ENCODE results near the gene AGO4. TPM values are rescaled to one million over a fixed set of nuclear protein-coding genes. Genes with fewer than 3 reads are reported as not detected.

The AGO4 gene
- total RNA-seq, 1 experiment from 2014 or later = 6.1 TPM

DNA sequence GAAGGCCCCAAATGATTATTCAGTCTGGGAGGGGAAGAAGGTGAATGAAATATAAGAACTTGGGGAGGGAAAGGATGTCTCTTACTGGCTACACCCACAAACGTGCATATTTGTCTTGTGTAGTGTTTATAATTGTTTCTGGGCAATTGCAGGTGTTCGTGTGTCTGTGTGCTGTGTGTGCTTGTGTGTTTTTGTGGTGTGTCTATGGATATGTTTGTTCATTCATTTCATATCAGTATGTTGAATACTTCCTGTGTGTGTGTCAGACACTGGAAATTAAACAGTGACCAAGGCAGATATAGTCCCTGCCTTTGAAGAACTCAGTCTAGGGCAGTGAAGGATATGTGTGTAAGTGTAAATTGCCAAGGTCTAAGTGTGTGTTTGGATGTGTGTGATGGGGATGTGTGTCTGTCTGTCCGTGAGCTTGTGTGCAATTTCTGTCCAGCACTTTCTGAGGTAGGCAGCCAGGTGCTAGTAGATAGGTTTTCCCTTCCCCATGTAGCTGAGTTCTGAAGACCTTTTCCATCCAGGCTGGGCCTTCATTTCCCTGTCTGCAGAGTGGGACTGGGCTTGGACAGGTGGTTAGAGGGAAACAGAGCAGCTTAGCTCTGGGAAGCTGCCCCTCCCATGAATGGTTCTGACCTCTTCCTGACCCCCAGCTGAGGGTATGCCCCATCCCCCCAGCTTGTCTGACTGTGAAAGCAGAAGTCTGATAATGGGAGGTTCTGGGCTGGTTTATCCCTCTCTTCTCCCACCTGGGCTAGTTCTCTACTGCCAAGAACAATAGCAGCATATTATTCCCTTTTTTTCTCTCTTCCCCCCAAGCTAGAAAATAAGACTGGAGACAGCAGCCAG lies 79.0 kb downstream of the AGO4 start:
- peaks cover 0 to 31% of the 10 kb centered on the region in 2 experiments; a peak in 3 of 4 replicates for H3K4me1 ChIP-seq (ENCODE audit: control insufficient read depth in 1 of 2, insufficient read depth in 2 of 2, low read length in 2 of 2)
- no peaks in the 10 kb centered on the region for H3K9me2 ChIP-seq (ENCODE audit: insufficient read depth)
- H3K36me3 ChIP-seq (ENCODE audit: control insufficient read depth in 1 of 2, insufficient read depth in 2 of 2, low read length in 2 of 2) = peaks cover 0 to 16% of the 10 kb centered on the region in 2 experiments; a peak in 3 of 4 replicates
- H3K27me3 ChIP-seq (ENCODE audit: insufficient read depth, low read length) = no peaks in the 10 kb centered on the region
- no peak overlapping the region for H3K4me3 ChIP-seq (replicated peaks in 1 of 2; ENCODE audit: low read depth in 1 of 2, low read length in 2 of 2)
- DNase-seq (ENCODE audit: low read depth, low spot score) = no peak
- TF ChIP-seq, protein P1, sequence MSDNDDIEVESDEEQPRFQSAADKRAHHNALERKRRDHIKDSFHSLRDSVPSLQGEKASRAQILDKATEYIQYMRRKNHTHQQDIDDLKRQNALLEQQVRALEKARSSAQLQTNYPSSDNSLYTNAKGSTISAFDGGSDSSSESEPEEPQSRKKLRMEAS (IDR thresholded peaks at IDR 0.05) = no peak
- TF ChIP-seq YY1 (IDR thresholded peaks at IDR 0.05; ENCODE audit: extremely low read depth, insufficient replicate concordance, low read depth, low read length) (no peak), SP1 (IDR thresholded peaks at IDR 0.05; ENCODE audit: low read depth) (no peak), TCF7L2 (IDR thresholded peaks at IDR 0.05; ENCODE audit: borderline replicate concordance, extremely low read depth, insufficient read depth, insufficient read length) (no peak), RAD21 (IDR thresholded peaks at IDR 0.05; ENCODE audit: low read depth) (no peak), ZNF274 (IDR thresholded peaks at IDR 0.05; ENCODE audit: low read depth, low read length) (no peak), POLR2AphosphoS5 (IDR thresholded peaks at IDR 0.05; ENCODE audit: low read depth, low read length) (no peak), CEBPB (IDR thresholded peaks at IDR 0.05; ENCODE audit: low read depth) (no peak), JUND (IDR thresholded peaks at IDR 0.05) (no peak), EGR1 (IDR thresholded peaks at IDR 0.05; ENCODE audit: low read depth) (no peak), EZH2 (IDR thresholded peaks at IDR 0.05) (no peak), FOSL1 (IDR thresholded peaks at IDR 0.05; ENCODE audit: low read depth) (no peak), CBX3 (IDR thresholded peaks at IDR 0.05; ENCODE audit: low read depth) (no peak), POLR2A (IDR thresholded peaks at IDR 0.05; ENCODE audit: borderline replicate concordance, extremely low read depth, insufficient read depth, insufficient read length) (no peak), CTCF (IDR thresholded peaks at IDR 0.05 in 2 of 3, conservative IDR thresholded peaks at IDR 0.05 in 1 of 3; ENCODE audit: borderline replicate concordance in 1 of 3, insufficient read depth in 1 of 3, low read depth in 2 of 3, low read length in 2 of 3) (no peak), EZH2phosphoT487 (IDR thresholded peaks at IDR 0.05; ENCODE audit: borderline replicate concordance) (no peak), SRF (IDR thresholded peaks at IDR 0.05; ENCODE audit: low read depth) (no peak)
- TF ChIP-seq, protein P2, sequence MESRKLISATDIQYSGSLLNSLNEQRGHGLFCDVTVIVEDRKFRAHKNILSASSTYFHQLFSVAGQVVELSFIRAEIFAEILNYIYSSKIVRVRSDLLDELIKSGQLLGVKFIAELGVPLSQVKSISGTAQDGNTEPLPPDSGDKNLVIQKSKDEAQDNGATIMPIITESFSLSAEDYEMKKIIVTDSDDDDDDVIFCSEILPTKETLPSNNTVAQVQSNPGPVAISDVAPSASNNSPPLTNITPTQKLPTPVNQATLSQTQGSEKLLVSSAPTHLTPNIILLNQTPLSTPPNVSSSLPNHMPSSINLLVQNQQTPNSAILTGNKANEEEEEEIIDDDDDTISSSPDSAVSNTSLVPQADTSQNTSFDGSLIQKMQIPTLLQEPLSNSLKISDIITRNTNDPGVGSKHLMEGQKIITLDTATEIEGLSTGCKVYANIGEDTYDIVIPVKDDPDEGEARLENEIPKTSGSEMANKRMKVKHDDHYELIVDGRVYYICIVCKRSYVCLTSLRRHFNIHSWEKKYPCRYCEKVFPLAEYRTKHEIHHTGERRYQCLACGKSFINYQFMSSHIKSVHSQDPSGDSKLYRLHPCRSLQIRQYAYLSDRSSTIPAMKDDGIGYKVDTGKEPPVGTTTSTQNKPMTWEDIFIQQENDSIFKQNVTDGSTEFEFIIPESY (IDR thresholded peaks at IDR 0.05; ENCODE audit: extremely low read depth, insufficient replicate concordance, low read length) = no peak
- intact Hi-C loops (cut with micrococcal nuclease) = no loop called here
- H4K20me1 ChIP-seq (ENCODE audit: insufficient read depth) = no peaks in the 10 kb centered on the region
- no TSS peak for BruUV-seq (replicated peaks)
- ChIA-PET POLR2A (no interaction called here), RAD21 (ENCODE audit: low non-redundant PET in 1 of 2, low total read pairs in 2 of 2, uncharacterized antibody in 2 of 2, unreplicated experiment in 2 of 2) (no interaction called here), CTCF (no interaction called here)
- no peaks in the 10 kb centered on the region for H3K9me3 ChIP-seq (ENCODE audit: control insufficient read depth in 1 of 2, insufficient read depth in 1 of 2, low read depth in 1 of 2, low read length in 2 of 2)
- no peak overlapping the region for H3K9ac ChIP-seq (ENCODE audit: low read length)
- no peak overlapping the region; the same call in 1 of the 2 replicates for H3K4me2 ChIP-seq (ENCODE audit: low read length)
- no peak overlapping the region for H2AFZ ChIP-seq (ENCODE audit: low read depth, low read length, poor library complexity, severe bottlenecking)
- no peak for ATAC-seq
- no peak overlapping the region for H3K27ac ChIP-seq (ENCODE audit: low read depth, low read length)
- H3K79me2 ChIP-seq (ENCODE audit: insufficient read depth, low read length) = peaks cover 35% of the 10 kb centered on the region
